ENCODE results near the gene SH3TC2. TPM values are rescaled to one million over a fixed set of nuclear protein-coding genes. Genes with fewer than 3 reads are reported as not detected.

The SH3TC2 gene
- total RNA-seq, 2 donors from 2014 or later = 0.66 to 2.5 TPM

- Histone ChIP-seq H3K27ac (no peak overlapping the region), H3K4me3 (no peak overlapping the region), H3K4me1 (no peaks in the 10 kb centered on the region), H3K27me3 (no peaks in the 10 kb centered on the region), H3K9me3 (no peaks in the 10 kb centered on the region), H3K9ac (ENCODE audit: low read depth in 2 of 2, low read length in 2 of 2) (no peak overlapping the region), H3K36me3 (no peaks in the 10 kb centered on the region)
- intact Hi-C loops (cut with DNase I) = no loop called here
- no peak for TF ChIP-seq CTCF (IDR thresholded peaks at IDR 0.05)
- no peak for DNase-seq
Measured at GRCh38 chr5:148984345-148984744, 78.5 kb downstream of the SH3TC2 start.

- no peak for DNase-seq
- Histone ChIP-seq H3K4me1 (no peaks in the 10 kb centered on the region), H3K36me3 (no peaks in the 10 kb centered on the region), H3K27me3 (no peaks in the 10 kb centered on the region), H3K9ac (ENCODE audit: low read depth in 2 of 2, low read length in 2 of 2) (no peak overlapping the region), H3K9me3 (no peaks in the 10 kb centered on the region), H3K27ac (no peak overlapping the region), H3K4me3 (no peak overlapping the region)
- intact Hi-C loops (cut with DNase I) = no loop called here
- no peak for TF ChIP-seq CTCF (IDR thresholded peaks at IDR 0.05)
Measured at GRCh38 chr5:148981353-148981752, 81.5 kb downstream of the SH3TC2 start.

- no peak overlapping the region for H3K9ac ChIP-seq (ENCODE audit: low read depth in 2 of 2, low read length in 2 of 2)
- H3K4me1 ChIP-seq = no peaks in the 10 kb centered on the region
- no peaks in the 10 kb centered on the region for H3K9me3 ChIP-seq
- H3K27me3 ChIP-seq = no peaks in the 10 kb centered on the region
- no peak for DNase-seq
- no peak overlapping the region for H3K4me3 ChIP-seq
- TF ChIP-seq CTCF (IDR thresholded peaks at IDR 0.05) = no peak
- no peaks in the 10 kb centered on the region for H3K36me3 ChIP-seq
- intact Hi-C loops (cut with DNase I) = no loop called here
- H3K27ac ChIP-seq = no peak overlapping the region
Measured at GRCh38 chr5:148980731-148981130, 82.1 kb downstream of the SH3TC2 start.

- Histone ChIP-seq H3K9ac (ENCODE audit: low read depth in 2 of 2, low read length in 2 of 2) (no peak overlapping the region), H3K36me3 (no peaks in the 10 kb centered on the region), H3K27me3 (no peaks in the 10 kb centered on the region), H3K27ac (no peak overlapping the region), H3K4me3 (no peak overlapping the region), H3K9me3 (no peaks in the 10 kb centered on the region), H3K4me1 (no peaks in the 10 kb centered on the region)
- intact Hi-C loops (cut with DNase I) = no loop called here
- DNase-seq = no peak
- no peak for TF ChIP-seq CTCF (IDR thresholded peaks at IDR 0.05)
Measured at GRCh38 chr5:148979083-148979723, 83.7 kb downstream of the SH3TC2 start.

GRCh38 chr5:148978370-148979082 lies 84.3 kb downstream of the SH3TC2 start:
- H3K9ac ChIP-seq (ENCODE audit: low read depth in 2 of 2, low read length in 2 of 2) = no peak overlapping the region
- intact Hi-C loops (cut with DNase I) = no loop called here
- no peak for TF ChIP-seq CTCF (IDR thresholded peaks at IDR 0.05)

More at GRCh38 chr5:148978370-148979082, 84.3 kb downstream of the SH3TC2 start:
- Histone ChIP-seq H3K27ac (no peak overlapping the region), H3K9me3 (no peaks in the 10 kb centered on the region), H3K4me3 (no peak overlapping the region), H3K27me3 (no peaks in the 10 kb centered on the region), H3K36me3 (no peaks in the 10 kb centered on the region), H3K4me1 (no peaks in the 10 kb centered on the region)
- no peak for DNase-seq
